HG03469 (cell line): ENCODE data around the gene DAB2IP.

ENCODE experiments used
- ATAC-seq: cut with Tn5 transposase; IDR thresholded peaks from one replicate; pipeline ENCODE4 v1.9.1; 2021; ENCODE audit warnings: mild to moderate bottlenecking, moderate library complexity, moderate number of reproducible peaks; ENCODE audit not compliant: unreplicated experiment

The DAB2IP gene

DNA sequence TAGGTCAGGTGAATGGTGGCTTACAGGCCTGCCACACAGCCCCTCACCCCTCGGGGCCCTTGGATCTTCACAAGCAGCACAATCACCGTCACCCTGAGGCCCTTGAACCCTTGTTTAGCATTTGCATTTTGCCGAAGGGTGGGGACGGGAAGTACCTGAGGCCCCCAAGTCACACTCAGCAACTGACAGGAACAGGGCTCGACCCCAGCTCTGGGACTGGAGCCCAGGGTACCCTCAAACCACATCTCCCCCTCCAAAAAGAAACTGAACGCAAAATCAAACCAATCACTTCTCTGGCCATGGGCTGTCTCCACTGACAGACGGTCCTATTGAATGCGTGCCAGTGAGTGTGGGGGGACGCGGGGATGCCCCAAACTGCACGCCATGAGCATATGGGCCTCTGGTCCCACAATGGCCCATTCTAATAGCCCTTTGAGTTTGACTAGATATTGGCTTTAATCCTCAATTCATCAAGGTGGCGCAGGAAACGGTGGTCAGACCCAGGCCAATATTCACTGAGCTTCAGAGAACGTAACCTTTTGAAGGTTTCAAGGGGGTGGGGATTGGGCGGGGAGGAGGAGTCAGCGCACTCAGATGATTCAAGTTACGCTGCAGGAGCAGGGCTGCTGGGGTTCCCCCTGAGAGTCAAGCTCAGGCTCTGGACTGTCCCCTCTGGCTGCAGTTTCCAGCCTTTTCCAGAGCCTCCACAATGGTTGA lies 176.0 kb downstream of the DAB2IP start:
- ATAC-seq = no peak

DNA sequence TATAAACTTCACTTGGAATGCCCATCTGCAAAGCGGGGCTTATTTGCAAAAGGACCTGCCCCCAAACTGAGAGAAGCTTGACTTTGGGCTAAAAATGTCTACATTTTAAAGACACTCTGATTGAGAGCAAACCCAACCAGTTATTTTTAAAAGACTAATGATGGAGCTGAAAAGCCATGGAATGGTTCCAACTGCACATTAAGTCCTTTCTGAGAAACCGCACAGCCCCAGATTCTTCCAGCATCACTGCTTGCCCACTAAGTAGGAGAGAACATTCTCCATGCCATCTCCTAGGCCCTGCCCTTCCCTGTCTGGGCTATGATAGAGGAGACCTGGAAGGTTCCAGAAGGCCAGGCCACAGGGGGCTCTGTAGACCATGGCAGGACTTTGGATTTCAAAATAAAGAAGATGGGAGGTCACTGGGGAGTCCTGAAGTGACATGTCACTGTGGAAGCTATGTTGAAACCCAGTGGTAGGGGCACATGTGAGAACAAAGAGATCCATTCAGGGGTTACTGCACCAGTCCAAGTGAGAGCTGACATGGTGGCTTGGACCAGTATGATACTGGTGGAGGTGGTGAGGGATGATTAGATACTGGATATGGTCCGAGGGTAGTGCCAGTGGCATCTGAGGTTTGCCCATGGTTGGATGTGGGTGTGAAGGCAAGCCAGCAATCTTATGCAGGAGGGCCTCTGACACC lies 179.2 kb downstream of the DAB2IP start:
- no peak for ATAC-seq

- ATAC-seq = no peak
These were observed 180.4 kb downstream of the DAB2IP start for GRCh38 chr9:121831869-121832268.

DNA sequence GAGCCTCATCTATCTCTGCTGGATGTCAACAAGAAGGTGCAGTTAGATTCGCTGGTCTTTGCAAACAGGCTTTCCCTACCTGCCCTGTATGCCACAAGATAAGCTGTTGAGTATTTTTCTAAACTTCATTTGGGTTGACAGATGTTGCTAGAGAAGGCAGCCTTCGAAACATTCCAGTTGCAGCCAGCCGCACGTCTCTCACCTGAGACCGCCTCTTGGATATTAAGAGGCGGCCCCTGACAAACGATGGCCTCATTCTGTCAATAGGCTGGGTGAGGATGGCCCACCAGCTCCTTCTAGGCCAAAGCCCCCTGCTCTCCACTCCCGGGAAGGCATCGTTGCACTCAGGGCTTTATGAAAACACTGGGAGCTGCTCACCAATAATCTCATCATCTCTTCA lies 181.6 kb downstream of the DAB2IP start:
- ATAC-seq = no peak
